Testis (tissue), 2 donors: ENCODE measurements around the gene PPP1R13B.

Experiments
- POLR2A ChIP-seq: fragments of 450-650 bp; IDR thresholded peaks from one replicate; pipeline ENCODE4 v1.6.1; 2017; ENCODE audit warnings: antibody characterized with exemption, mild to moderate bottlenecking, moderate library complexity
- TF ChIP-seq, protein P1 (sequence below), 3 experiments: fragments of 450-650 bp in 2 of 3; fragments of 200-600 bp in 1 of 3; sonication (generic) in 1 of 3; IDR thresholded peaks; one replicate each; pipeline ENCODE4 v1.5.1; 2016 to 2019; ENCODE audit warnings: antibody characterized with exemption in 3 of 3, mild to moderate bottlenecking in 2 of 3, moderate library complexity in 1 of 3

DNA sequence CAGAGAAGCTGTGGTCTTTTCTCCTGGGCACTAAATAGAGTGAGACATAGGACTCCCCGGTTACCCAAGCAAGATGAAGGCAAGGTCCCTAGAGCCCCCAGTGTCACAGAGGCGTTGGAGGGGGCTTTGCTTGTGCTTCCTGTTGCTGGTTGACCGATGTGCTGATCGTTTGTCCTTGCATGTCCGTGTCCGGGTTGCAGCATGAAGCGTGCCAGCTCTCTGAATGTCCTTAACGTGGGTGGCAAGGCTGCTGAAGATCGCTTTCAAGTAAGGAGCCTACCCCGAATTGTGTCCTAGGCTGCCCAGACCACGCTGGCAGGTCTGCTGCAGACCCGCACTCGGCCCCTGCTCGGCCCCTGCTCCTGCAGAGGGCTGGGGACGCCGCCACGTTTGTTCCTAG, 155.2 kb downstream of the PPP1R13B start:
- no peak for TF ChIP-seq POLR2A
- TF ChIP-seq, protein P1, sequence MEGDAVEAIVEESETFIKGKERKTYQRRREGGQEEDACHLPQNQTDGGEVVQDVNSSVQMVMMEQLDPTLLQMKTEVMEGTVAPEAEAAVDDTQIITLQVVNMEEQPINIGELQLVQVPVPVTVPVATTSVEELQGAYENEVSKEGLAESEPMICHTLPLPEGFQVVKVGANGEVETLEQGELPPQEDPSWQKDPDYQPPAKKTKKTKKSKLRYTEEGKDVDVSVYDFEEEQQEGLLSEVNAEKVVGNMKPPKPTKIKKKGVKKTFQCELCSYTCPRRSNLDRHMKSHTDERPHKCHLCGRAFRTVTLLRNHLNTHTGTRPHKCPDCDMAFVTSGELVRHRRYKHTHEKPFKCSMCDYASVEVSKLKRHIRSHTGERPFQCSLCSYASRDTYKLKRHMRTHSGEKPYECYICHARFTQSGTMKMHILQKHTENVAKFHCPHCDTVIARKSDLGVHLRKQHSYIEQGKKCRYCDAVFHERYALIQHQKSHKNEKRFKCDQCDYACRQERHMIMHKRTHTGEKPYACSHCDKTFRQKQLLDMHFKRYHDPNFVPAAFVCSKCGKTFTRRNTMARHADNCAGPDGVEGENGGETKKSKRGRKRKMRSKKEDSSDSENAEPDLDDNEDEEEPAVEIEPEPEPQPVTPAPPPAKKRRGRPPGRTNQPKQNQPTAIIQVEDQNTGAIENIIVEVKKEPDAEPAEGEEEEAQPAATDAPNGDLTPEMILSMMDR (IDR thresholded peaks at IDR 0.05), result no peak
